Fibroblast of pulmonary artery (primary cell): Measurements from ENCODE around the gene PLD5.

Experiments
- DNase-seq: peaks from one replicate; pipeline ENCODE4 v3.0.0-alpha.2; 2010; ENCODE audit warnings: low read depth
- H3K4me3 ChIP-seq: replicated peaks from 2 replicates; pipeline ENCODE4 v1.5.1; 2011; ENCODE audit warnings: low read depth, mild to moderate bottlenecking, control low read depth, low read length, moderate library complexity
- TF ChIP-seq, protein P1 (sequence below): IDR thresholded peaks from 2 replicates; pipeline ENCODE4 v1.5.1; 2011; ENCODE audit warnings: mild to moderate bottlenecking, control low read depth, low read length, inconsistent platforms; ENCODE audit errors: missing control alignments

PLD5 gene

DNA sequence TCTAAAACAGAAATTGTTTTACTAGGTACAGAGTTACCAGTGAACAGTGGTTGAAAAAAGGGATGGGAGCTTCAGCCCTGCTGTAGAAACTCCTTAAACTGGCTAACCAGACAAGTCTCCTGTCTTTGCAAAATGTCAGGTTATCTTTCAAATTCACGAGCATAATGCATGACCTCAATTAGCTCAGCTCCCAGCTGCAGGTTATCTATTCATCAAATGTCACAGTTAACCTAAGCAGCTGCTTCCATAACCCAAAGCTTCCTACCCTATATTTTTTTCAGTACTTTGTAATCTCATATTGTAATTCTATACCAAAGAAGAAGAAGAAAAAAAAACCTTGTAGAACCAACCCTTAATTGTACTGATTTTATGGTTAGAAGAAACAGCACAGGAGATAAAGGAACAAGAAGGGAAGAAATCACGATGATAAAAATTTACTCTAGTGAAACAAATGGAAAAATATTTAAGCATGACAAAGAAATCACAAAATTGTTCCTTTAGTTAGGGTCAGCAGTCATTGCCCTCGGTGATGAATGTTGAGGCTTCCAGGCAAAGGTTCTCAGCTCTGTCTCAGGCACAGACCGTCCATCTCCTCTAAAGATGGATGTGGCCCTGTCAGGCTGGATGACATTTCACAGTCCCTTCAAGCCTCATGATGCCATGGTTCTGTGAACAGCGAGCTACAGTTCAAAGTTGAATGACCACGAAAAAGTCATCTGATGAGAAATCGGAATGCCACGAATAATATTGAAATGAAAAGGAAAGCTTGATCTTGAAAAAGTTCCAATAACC, 95.9 kb downstream of the PLD5 start:
- TF ChIP-seq, protein P1, sequence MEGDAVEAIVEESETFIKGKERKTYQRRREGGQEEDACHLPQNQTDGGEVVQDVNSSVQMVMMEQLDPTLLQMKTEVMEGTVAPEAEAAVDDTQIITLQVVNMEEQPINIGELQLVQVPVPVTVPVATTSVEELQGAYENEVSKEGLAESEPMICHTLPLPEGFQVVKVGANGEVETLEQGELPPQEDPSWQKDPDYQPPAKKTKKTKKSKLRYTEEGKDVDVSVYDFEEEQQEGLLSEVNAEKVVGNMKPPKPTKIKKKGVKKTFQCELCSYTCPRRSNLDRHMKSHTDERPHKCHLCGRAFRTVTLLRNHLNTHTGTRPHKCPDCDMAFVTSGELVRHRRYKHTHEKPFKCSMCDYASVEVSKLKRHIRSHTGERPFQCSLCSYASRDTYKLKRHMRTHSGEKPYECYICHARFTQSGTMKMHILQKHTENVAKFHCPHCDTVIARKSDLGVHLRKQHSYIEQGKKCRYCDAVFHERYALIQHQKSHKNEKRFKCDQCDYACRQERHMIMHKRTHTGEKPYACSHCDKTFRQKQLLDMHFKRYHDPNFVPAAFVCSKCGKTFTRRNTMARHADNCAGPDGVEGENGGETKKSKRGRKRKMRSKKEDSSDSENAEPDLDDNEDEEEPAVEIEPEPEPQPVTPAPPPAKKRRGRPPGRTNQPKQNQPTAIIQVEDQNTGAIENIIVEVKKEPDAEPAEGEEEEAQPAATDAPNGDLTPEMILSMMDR = no peak
- H3K4me3 ChIP-seq = no peak overlapping the region
- no peak for DNase-seq

DNA sequence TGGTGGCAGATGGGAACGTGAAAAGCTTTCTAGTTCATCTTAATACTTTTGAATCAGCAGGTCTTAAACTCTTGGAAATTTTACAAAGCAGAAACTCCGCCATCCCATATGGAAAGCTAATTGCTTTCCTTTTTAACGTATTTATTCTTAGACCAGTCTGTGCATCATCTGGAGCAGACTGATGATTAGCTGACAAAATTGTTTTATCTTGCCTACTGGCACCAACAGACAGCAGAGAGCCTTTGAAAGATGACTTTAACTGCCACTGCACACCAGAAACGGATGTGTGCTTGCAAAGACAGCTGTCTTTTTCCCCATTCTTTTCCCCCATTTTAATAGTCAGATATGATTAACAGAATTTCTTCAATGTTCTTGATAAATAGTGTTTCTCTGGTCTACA, 97.0 kb downstream of the PLD5 start:
- TF ChIP-seq, protein P1 = no peak
- no peak overlapping the region for H3K4me3 ChIP-seq
- no peak for DNase-seq

DNA sequence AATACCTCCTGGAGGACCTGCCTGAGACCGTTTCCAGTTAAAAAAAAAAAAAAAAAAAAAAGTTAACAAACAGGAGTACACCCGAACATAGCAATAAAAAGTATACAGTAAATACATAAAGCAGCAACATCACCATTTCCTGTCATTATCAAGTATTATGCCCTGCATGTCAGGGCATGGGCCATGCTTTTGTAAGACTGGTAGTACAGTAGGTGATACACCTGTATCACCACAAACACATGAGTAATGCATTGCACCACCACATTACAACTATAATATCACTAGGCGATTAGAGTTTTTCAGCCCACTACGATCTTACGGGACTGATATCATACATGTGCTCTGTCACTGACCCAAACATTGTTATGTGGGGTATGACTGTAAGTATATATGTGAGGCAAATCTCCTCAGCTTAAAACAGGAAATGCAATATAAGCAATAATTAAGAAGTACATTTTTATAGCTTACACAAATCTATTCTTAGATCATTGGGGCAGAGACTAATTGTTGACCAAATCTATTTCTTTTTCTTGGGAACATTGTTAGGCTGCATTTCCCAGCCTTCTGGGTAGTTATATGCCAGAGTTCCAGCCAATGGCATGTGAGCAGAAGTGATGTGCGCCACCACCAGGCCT, 98.1 kb downstream of the PLD5 start:
- DNase-seq = no peak
- TF ChIP-seq, protein P1 = no peak
- H3K4me3 ChIP-seq = no peak overlapping the region

DNA sequence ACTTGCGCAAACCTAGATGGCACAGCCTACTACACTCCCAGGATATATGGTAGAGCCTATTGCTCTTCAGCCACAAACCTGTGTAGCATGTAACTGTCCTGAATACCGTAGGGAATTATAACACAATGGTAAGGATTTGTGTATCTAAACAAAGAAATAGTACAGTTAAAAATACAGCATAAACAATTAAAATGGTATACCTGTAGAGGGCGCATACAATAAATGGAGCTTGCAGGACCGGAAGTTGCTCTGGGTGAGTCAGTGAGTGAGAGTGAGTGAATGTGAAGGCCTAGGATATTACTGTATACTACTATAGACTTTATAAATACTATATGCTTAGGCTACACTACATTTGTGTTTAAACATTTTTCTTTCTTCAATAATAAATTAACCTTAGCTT, 99.3 kb downstream of the PLD5 start:
- no peak for DNase-seq
- TF ChIP-seq, protein P1 = no peak
- no peak overlapping the region for H3K4me3 ChIP-seq

DNA sequence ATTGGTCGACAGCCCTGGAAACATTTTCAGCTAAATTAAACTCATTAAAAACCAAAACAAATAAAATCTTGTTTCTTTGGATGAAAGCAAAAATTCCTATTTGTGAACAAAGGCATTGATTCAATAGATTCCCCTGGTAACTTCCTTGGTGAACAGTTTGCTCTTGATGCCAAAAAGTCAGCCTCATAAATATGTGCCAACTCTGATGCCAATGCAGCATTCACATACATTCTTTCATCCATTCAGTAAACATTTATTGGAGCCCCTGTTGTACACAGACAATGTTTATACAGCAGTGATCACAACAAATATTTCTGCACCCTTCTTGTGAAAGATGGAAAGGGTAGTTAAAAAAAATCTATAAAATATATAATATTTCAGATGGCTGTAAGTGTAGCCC, 107.8 kb downstream of the PLD5 start:
- DNase-seq = no peak
- H3K4me3 ChIP-seq = no peak overlapping the region

DNA sequence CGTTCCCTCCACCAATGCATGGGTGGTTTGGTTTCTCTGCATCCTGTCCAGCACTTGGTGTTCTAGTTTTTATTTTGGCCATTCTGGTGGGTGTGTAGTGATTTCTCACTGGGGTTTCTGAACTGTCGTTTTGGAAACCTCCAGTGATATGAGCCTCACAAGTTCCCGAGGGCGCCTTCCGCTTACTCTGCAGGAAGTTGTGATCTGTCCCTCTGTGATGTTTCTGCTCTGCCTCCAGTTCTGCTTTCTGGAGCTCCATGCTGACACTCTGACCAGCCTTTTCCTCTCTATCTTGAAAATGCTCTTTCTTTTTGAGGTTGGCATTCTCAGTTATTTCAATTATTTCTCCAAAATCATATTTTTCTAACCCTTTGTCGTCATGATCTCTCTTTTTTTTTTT, 111.6 kb downstream of the PLD5 start:
- DNase-seq = no peak
- TF ChIP-seq, protein P1 = no peak
- H3K4me3 ChIP-seq = no peak overlapping the region

More for the DNA sequence above, 107.8 kb downstream of the PLD5 start:
- TF ChIP-seq, protein P1 = no peak
